Stimulated activated CD4-positive, alpha-beta T cell treated with anti-CD3 and anti-CD28 coated beads, Interleukin-15, amount 100 ng/mL, for 48 hours (primary cell): ENCODE data around the gene GRHPR.
"Not testable (repeated sequence)": the region's sequence is repeated elsewhere in the genome, so short reads cannot be mapped to it uniquely, and the experiment has no call there.

Experiments used
- DNase-seq, 2 donors: peaks; one replicate each; pipeline ENCODE4 v3.0.0-alpha.2; 2020; ENCODE audit warnings: low read depth in 2 of 2

The GRHPR gene

GRCh38 chr9:37421914-37422288 lies 595 bp upstream of the GRHPR start:
- DNase-seq = no peak

DNA sequence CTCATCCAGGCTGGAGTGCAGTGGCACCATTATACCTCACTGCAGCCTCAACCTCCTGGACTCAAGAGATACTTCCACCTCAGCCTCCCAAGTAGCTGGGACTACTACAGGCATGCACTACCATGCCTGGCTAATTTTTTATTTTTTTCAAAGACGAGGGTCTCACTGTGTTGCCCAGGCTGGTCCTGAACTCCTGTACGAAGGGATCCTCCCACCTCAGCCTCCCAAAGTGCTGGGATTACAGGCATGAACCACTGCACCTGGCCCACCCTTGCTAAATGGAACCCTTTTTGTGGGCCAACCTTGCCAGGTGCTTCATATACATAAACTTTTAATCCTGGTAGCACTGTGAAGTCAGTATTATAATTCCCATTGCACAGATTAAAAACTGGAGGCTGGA lies 1.0 kb downstream of the GRHPR start:
- DNase-seq = no peak

DNA sequence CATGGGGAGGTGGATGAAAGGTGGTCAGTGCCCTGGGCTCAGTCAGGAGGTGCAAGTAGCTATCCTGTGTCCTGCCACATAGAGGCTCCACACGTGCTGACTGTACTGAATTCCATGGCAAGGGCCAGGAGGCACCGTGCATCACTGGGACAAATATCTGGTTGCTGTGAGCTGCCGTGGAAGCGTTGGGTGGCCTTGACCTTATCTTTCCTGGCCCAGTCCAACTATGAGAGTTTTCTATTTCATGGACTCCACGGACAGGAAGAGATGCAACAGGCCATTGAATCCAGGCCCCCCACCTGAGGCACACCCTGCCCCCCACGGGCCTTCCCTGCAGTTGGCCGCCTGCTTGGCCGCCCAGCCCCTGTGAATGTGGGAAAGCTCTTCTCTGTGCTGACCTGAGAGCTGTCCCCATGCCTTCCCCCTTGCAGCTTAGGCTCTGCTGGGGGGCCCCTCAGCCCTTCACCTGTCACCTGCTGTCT lies 1.7 kb downstream of the GRHPR start:
- no peak for DNase-seq

GRCh38 chr9:37424686-37425297 lies 2.3 kb downstream of the GRHPR start:
- no peak for DNase-seq

GRCh38 chr9:37425298-37425752 lies 2.8 kb downstream of the GRHPR start:
- DNase-seq = no peak

GRCh38 chr9:37426431-37426830 lies 3.9 kb downstream of the GRHPR start:
- DNase-seq = not testable (repeated sequence)

- no peak for DNase-seq
These were observed 4.3 kb downstream of the GRHPR start for GRCh38 chr9:37426846-37427245.

GRCh38 chr9:37428345-37428744 lies 5.8 kb downstream of the GRHPR start:
- DNase-seq = no peak

GRCh38 chr9:37429441-37430285 lies 7.2 kb downstream of the GRHPR start:
- DNase-seq = no peak

- no peak for DNase-seq
These were observed 8.5 kb downstream of the GRHPR start for GRCh38 chr9:37430841-37431597.

DNA sequence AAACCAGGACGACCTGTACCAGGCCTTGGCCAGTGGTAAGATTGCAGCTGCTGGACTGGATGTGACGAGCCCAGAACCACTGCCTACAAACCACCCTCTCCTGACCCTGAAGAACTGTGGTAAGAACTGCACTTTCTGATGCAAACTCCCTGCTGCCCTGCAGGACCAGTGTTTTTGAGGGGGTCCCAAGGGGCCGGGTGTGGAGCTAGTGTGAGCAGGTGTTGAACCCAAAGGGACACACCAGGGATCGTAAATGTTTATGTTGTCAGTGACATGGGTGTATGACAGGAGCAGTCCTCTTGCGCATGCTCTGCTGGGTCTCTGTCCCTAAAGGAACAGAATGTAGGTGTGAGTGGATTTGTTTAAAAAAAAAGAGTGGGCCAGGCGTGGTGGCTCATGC lies 9.5 kb downstream of the GRHPR start:
- DNase-seq = no peak

DNA sequence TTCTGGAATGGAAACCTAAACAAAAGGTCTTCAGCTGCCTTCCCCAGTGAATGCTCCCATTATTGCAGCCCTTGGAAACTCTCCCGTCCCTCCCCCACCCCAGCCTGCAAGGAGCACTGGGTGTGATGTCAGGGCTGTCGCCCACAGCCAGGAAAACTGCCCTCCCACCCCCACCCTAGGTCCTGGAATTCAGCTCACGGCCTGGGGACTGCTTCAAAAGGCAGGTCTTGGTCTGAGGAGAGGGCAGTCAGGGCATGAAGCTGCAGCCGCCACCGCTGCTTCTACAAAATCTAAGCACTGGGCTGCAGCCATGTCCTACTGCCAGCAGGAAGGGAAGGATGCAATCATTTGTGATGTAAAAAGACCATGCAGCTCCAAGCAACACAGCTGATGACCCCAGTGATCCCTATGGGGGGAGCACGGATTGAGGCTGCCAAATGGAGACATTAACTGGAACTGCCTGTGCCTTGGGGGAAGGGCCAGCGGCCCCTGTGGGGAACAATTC lies 11.4 kb downstream of the GRHPR start:
- no peak for DNase-seq

GRCh38 chr9:37436540-37436939 lies 14.0 kb downstream of the GRHPR start:
- no peak for DNase-seq

GRCh38 chr9:37437010-37437409 lies 14.5 kb downstream of the GRHPR start:
- no peak for DNase-seq

GRCh38 chr9:37437621-37438020 lies 15.1 kb downstream of the GRHPR start:
- DNase-seq = no peak

GRCh38 chr9:37438359-37438758 lies 15.9 kb downstream of the GRHPR start:
- DNase-seq = no peak

DNA sequence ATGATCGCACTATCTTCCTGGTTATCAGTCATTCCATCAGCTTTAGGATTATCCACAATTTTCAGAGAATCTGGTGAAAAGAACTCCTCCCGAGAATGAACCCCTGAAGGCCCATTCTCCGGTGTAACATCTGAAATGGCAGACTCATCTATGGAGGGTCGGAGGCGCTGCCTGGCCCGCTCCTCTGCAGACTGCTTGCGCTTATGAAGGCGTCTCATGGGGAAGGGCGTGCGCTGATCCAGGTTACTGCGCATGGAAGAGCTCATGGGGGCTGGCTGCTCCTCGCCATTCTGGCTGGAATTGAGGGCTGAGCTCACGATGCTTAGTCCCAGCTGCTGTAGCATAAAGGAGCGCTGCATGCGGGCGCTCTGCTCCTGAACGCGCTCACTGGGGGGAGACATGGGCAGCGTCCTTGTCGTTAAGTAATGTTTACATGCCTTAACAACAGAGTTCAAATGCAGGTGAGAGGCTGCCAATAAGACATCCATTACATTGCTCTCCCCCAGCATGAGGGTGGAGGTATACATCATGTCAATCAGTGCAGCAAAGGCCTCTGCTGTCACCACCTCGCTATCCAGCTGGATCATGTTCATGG lies 19.4 kb downstream of the GRHPR start:
- DNase-seq = no peak

GRCh38 chr9:37442556-37442955 lies 20.1 kb downstream of the GRHPR start:
- no peak for DNase-seq

GRCh38 chr9:37443566-37443965 lies 21.1 kb downstream of the GRHPR start:
- no peak for DNase-seq

DNA sequence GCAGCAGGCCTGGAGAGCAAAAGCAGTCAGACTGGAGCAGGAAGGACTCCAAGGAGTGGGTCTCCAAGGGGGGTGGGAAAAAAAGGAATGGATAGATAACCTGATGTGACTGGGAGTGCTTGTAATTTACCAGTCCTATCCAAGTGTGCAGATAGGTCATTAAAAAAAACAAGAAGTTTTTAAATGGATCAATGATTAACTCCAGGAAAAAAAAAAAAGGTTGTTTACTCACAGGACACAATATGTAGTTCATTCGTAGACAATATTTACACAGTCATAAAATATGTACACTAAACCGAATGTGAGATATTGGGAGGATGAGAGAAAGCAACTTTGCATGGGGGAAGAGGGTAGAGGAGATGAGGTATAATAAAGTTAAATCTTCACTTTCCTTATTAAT lies 22.4 kb downstream of the GRHPR start:
- DNase-seq = no peak

DNA sequence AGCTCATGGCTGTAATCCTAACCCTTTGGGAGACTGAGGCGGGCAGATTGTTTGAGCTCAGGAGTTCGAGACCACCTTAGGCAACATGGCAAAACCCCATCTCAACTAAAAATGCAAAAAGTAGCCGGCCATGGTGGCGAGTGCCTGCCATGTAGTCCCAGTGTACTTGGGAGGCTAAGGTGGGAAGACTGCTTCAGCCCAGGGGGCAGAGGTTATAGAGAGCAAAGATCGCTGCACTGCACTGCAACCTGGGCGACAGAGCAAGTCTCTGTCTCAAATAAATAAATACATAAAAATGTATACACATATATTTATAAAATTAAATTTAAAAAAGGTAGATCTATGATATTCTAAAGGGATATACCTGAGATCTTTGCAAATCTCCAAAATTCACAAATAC lies 23.3 kb downstream of the GRHPR start:
- DNase-seq = no peak

- DNase-seq = no peak
These were observed 23.9 kb downstream of the GRHPR start for GRCh38 chr9:37446401-37446800.
